ENCODE data around the gene ATP8A2.
"Not testable (repeated sequence)": the region's sequence is repeated elsewhere in the genome, so short reads cannot be mapped to it uniquely, and the experiment has no call there.

The ATP8A2 gene

DNA sequence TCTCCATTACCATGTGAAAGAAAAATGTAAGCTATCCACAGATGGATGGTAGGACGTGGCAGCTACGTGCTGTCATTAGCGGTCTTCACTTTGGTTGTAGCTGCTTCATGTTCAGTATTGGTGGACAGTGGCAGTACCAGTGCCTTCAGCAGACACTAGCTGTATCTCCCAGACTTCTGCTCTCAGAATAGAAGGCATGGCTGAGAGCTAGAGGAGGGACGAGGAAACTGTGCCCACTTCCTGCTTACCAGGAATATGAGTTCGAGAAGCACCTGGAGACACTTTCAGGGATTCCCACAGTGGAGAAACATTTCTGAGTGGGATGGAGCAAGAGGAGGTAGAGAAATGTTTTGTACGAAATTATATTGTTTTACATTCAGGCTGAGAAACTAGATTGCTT is 686.9 kb downstream of the ATP8A2 start:
- no peak for DNase-seq

DNA sequence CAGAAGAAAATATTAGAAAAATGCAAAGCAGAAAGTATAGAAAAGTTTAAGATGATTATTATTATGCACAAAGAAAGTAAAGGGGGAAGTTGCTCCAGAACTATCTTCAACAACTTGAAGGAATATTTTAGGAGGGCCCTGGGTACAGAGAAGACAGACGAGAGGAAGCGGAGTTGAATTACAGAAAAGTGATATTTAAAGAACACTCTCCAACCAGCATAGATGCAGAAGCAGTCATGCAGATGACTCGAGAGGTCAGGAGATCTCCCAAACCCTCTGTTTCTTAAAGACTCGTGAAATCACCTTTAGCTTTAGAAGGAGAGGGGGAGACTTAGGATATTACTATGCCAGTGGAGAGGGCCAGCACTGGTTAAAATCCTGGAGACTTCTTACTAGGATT is 688.6 kb downstream of the ATP8A2 start:
- no peak for DNase-seq

DNA sequence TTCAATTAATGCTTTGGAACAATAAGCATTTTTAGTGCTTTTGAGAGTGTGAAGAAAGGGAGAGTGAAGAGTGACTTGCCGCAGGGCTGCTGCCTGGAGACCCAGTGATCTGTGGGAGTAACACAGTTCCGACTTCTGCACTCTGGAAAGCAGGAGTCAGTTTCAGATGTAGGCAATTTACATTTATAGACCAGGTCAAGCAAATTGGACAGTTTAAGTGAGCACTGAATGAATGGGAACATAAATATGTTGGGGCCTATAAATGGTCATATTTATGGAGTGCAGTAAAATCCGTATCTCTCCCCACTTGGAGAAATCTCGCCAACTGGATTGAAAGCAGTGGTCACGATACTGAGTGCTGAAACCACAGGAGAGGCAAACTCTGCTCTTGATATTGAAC is 689.5 kb downstream of the ATP8A2 start:
- DNase-seq, result no peak

DNA sequence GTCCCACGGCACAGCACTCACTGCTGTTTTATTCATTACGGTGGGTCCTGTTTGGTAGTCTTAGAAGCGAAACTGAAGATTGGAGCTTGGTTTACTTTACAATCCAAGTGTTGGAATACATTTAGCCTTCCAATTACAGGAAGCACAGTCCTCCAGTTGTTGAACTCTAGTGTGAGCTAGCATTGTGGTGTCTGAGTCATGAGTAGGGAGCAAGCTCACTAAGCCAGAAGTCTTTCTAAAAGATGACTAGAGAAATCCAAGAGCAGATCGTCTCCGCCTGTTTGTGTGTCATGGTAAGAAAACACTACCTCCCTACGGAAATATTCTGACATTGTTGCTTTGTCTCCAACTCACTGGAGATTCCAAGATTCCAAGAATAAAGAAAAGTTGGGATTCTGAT is 690.2 kb downstream of the ATP8A2 start:
- no peak for DNase-seq

DNA sequence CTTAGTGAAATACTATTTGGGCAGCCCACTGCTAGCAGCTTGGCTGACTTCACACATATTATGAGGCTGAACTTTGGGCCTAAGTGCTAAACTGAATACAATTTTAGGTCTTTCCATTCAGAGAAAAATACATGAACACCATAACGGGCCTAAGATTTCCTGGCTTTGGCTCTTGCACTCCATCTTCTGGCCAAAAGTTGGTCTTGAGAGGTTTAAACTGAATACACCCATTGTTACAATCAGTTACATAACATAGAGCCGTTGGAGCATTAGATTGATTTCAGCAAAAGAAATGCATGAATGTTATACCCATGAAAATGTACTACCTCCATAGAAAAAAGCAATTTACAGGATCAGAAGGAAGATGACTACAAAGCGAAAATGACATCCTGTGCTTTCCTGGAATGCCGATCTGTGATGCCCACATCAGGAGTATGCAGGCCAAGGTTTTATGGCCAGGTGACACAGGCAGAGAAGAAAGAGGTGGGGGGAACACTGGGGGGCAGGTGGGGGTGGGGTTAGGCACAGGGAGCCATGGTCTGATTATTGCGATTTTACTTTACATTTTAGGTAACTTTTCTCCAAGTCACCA is 691.2 kb downstream of the ATP8A2 start:
- peak; percentile 4 for DNase-seq

DNA sequence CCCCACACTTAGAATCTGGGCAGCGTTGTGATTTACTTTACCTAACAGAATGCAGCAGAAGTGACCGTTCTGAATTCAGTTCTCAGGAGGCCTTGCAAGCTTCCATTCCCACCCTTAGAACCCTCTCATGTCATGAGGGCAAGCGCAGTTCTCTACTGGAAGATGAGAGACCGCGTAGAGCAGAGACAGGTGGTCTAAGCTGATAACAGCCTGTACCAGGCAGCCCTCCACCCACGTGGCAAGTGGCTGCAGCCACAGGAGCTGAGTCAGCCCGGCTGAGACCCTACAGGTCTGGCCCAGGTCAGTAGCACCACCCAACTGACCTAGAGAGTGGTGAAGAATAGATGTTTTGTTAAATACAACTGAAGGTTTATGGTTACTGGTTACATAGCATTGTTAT is 694.7 kb downstream of the ATP8A2 start:
- DNase-seq, result not testable (repeated sequence)

DNA sequence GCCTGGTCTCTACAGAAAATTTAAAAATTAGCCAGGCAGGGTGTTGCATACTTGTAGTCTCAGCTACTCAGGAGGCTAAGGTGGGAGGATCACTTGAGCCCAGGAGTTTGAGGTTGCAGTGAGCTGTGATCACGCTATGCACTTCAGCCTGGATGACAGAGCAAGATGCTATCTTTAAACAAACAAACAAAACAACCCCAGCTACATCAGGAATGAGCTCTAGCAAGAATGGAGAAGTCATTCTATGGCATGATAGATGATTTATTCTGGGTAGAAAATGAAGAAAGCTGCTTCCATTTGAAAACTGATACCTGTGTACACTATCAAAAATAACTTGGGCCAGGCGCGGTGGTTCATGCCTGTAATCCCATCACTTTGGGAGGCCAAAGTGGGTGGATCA is 695.8 kb downstream of the ATP8A2 start:
- DNase-seq, result no peak

DNA sequence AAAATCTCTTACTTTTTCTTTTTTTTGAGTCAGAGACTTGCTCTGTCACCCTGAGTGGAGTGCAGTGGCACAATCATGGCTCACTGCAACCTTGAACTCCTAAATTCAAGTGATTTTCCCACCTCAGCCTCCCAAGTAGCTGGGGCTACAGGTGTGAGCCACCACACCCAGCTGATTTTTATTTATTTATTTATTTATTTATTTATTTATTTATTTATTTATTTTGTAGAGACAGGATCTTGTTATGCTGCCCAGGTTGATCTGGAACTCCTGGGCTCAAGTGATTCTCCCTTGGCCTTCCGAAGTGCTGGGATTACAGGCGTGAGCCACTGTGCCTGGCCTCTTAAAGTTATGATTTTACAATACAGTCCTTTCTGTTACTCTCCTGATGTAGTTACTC is 696.6 kb downstream of the ATP8A2 start:
- not testable (repeated sequence) for DNase-seq

DNA sequence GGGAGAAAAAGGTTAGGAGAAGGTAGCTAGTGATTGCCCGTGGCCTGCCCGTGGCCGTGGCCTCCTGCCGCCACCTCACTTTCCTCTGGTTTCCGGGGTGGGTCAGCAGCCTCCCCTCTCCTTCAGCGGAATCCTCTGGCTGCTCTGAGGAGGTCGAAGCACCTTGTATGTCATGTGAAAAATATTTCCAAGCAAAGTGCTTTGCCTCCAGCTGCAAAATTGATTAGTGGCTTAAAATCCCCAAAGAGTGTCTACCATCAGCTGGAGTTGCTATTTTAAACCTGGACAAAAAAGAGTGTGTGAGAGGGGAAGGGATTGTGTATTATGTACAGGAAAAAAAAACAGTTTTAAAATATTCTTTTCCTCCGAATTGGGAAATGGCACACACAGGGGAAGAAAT is 697.9 kb downstream of the ATP8A2 start:
- DNase-seq, result not testable (repeated sequence)

DNA sequence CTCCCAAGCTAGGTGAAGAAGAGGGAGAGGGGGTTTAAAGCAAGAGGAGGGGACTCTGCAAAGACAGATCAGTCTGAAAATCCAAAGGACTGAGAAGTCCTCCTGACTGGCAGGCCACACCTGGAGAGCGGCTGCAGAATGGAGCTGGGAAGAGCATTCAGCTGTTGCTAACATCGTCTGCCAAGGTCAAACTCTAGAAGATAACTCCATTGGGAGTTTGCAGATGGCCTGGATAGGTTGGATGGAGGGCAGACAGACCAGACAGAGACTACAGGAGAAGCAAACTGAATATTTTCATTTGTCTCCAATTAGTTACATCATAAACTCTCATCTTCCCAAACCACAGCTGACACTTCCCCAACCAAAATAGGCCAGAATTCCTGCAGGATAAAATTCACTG is 699.9 kb downstream of the ATP8A2 start:
- DNase-seq, result no peak

DNA sequence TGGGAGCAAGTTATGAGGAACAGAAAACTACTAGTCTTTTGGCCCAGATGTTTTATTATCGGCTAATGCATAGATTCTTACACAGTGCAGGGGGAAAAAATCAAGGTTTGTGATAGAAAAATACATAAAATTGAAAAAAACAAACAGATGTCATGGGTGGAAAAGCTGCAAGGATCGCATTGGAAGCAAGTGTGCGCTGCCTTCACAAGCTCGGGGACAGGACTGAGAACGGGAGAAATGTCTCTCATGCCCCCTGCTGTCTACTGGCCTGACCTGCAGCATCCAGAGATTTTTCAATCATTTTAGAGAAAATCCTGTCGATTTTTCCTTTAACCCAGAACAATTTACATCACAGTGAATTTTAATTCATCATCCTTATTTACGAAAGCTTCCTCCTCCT is 700.6 kb downstream of the ATP8A2 start:
- DNase-seq, result not testable (repeated sequence)

DNA sequence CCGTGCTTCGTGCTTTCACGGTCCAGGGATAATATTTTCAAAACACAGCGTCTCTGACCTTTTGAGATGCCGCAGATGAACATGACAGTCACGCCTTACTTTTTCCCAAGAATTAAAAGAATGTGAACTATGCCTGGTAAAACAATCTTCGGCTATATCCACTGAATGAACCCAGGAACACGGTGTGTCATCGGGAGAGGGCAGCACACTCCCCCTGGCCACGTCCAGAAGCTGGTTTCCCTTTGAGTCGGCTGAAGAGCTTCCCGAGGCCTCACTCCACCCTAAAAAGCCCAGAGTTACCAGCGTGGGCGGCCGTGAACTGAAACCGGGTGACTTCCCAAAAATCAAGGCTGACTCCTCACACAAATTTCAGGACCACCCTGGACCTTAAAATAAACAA is 702.9 kb downstream of the ATP8A2 start:
- DNase-seq, result no peak

All from NCI-H146 (cell line).